Activated CD8-positive, alpha-beta memory T cell treated with anti-CD3 and anti-CD28 coated beads for 36 hours (primary cell): ENCODE results near the gene LSP1. TPM values are rescaled to one million over a fixed set of nuclear protein-coding genes. Genes with fewer than 3 reads are reported as not detected.
"Not testable (repeated sequence)": the region's sequence is repeated elsewhere in the genome, so short reads cannot be mapped to it uniquely, and the experiment has no call there.

Source experiments
- CTCF ChIA-PET: fragments of 350-600 bp; sonication (Branson Sonifier 250); formaldehyde crosslinking; loops from one replicate; lab custom pipeline; 2021; ENCODE audit warnings: antibody characterized with exemption; lab: Charles Lee
- POLR2A ChIA-PET: fragments of 350-600 bp; sonication (Branson Sonifier 250); formaldehyde crosslinking; loops from one replicate; lab custom pipeline; 2021; ENCODE audit warnings: antibody characterized with exemption; lab: Charles Lee
- total RNA-seq, 2 experiments: library from RNA; stranded (reverse); gene quantifications; one replicate each; pipeline ENCODE4 v1.2.3, GENCODE V29; 2021

Gene LSP1, protein sequence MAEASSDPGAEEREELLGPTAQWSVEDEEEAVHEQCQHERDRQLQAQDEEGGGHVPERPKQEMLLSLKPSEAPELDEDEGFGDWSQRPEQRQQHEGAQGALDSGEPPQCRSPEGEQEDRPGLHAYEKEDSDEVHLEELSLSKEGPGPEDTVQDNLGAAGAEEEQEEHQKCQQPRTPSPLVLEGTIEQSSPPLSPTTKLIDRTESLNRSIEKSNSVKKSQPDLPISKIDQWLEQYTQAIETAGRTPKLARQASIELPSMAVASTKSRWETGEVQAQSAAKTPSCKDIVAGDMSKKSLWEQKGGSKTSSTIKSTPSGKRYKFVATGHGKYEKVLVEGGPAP
- total RNA-seq = 100 to 1,000 TPM; 254 TPM

DNA sequence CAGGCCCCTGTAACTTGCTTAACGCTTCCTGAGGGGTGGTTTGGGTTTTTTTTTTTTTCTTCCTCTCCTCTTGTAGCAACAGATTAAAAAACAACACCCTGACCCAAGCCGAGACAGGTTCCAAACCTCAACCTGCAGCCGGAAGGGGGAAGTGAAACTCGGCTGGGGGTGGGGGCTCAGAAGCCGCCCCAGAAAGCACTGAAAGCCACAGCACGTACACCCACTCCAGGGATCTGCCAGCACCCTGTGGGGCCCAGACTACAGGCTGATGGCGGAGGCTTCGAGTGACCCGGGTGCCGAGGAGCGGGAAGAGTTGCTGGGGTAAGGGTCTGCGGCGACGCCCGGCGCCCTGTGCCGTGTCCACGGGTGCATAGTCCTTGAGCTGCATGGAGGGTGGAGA is at the start of gene LSP1:
Gene LSP1, plus strand, starts transcription at position 208 of the 400 bp plus-strand sequence. Its CDS starts 61 bp downstream, at position 269.
- ChIA-PET CTCF (interaction anchor here (0.9 to 3.7 kb wide), 9 partner anchors 10 to 298 kb away, joined by 3 to 29 read pairs (median 5); partner anchors contain the start of gene TNNI2), POLR2A (interaction anchor here (1.2 to 1.3 kb wide), 2 partner anchors 9 to 14 kb away, joined by 3 read pairs; no protein-coding TSS in a partner anchor)

GRCh38 chr11:1803246-1803645 is 49.6 kb upstream of the LSP1 start:
- CTCF ChIA-PET = interaction anchor here (0.6 kb wide), 1 partner anchor 110 kb away, joined by 3 read pairs; no protein-coding TSS in a partner anchor

GRCh38 chr11:1803835-1804519 is 48.9 kb upstream of the LSP1 start:
- CTCF ChIA-PET = interaction anchor here (0.6 to 2.3 kb wide), 3 partner anchors 110 to 151 kb away, joined by 3 to 8 read pairs (median 4); no protein-coding TSS in a partner anchor
- POLR2A ChIA-PET = not testable (repeated sequence)

More at GRCh38 chr11:1803246-1803645, 49.6 kb upstream of the LSP1 start:
- POLR2A ChIA-PET = no interaction called here

- ChIA-PET CTCF (interaction anchor here (0.7 to 2.3 kb wide), 5 partner anchors 28 to 347 kb away, joined by 3 to 8 read pairs (median 3); no protein-coding TSS in a partner anchor), POLR2A (no interaction called here)
Observed at GRCh38 chr11:1805525-1805924, 47.4 kb upstream of the LSP1 start.

DNA sequence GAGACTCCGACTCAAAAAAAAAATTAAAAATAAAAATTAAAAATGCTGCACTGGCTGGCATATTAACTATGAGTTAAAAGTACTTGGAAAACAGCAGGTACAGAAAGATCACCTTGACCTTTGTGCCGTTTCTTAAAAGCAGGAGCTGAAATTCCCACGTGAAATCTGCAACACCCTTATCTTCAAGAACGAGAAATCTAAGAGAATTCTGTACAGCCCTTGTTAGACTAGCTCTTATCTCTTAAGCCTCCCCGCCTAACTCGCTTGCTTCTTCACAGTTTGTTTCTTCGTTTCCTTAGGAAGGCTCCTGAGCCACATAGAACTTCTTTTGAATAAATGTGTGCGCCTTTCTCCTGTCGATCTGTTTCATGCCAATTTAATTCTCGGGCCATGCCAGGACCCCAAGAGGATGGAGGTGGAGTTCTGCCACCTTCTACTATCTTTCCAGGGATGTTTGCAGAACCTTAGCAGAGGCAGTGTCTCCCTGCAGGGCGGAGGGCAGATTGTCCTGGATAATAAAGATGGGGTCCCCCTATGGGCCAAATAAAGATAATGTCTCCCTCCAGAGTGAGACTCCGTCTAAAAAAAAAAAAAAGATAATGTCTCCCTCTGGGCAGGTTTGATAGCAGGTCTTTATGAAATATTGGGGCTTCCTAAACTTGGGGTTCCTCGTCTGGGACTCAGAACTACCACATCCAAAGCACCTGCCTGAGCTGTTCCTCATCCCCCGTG is 45.5 kb upstream of the LSP1 start:
- POLR2A ChIA-PET = no interaction called here
- CTCF ChIA-PET = interaction anchor here (1.4 to 3.5 kb wide), 2 partner anchors 43 to 114 kb away, joined by 3 to 14 read pairs; no protein-coding TSS in a partner anchor

GRCh38 chr11:1810761-1811160 is 42.1 kb upstream of the LSP1 start:
- POLR2A ChIA-PET = no interaction called here
- CTCF ChIA-PET = interaction anchor here (1.4 to 3.5 kb wide), 2 partner anchors 117 to 158 kb away, joined by 3 to 14 read pairs; no protein-coding TSS in a partner anchor

GRCh38 chr11:1812274-1812673 is 40.6 kb upstream of the LSP1 start:
- ChIA-PET CTCF (interaction anchor here (1.0 to 1.9 kb wide), 2 partner anchors 20 to 118 kb away, joined by 3 to 4 read pairs; no protein-coding TSS in a partner anchor), POLR2A (no interaction called here)

DNA sequence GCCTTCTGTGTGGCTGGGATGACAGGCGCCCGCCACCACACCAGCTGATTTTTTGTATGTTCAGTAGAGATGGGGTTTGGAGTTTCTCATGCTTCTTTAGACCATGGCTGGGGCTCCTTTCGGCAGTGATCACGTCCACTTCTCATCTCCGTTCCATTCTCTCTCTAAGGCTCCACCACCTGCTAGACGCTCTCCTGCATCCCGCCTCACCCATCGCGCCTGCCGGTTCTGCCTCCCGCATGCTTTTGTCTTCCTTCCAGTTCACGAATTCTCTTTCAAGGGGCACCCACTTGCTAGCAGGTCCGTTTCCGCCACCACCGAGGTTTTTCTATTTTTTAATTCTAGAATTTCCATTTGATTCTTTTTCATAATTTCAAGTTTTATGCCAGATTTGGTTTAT is 40.1 kb upstream of the LSP1 start:
- ChIA-PET CTCF (interaction anchor here (1.0 to 1.9 kb wide), 2 partner anchors 20 to 119 kb away, joined by 3 to 4 read pairs; no protein-coding TSS in a partner anchor), POLR2A (no interaction called here)

DNA sequence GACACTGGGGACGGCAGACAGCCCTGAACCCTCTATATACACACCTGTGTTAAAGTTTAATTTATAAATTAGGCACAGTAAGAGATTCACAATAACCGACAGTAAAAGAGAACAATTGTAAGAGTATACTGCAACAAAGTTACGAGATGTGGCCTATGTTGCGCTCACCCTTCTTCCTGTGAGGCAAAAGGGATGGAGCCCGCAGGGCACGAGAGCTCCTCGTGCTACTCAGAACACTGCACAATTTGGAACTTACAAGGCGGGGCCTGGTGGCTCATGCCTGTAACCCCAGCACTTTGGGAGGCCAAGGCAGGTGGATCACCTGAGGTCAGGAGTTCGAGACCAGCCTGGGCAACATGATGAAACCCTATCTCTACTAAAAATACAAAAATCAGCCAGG is 39.5 kb upstream of the LSP1 start:
- POLR2A ChIA-PET = not testable (repeated sequence)
- CTCF ChIA-PET = interaction anchor here (1.9 kb wide), 1 partner anchor 19 kb away, joined by 4 read pairs; no protein-coding TSS in a partner anchor

GRCh38 chr11:1814691-1815090 is 38.2 kb upstream of the LSP1 start:
- ChIA-PET CTCF (interaction anchor here (1.3 to 1.4 kb wide), 2 partner anchors 18 to 121 kb away, joined by 3 to 4 read pairs; no protein-coding TSS in a partner anchor), POLR2A (no interaction called here)

DNA sequence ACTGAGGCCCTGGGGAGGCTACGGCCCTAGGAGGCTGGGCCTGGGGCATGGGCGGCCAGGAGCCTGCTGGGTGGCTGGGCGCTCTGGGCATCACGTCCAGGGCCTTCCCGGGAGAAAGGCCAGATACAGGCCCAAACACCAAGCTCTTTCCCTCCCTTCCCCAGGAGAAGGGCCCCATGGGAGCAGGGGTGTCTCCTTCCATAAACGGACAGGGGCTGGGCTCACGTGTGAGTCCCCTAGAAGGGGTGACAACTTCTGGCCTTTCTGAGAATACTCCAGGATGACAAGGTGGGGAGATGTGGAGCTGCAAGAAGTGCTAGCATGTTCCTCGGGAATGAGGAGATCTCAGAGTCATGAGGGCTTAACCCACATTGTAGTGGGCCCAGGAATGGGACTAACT is 37.6 kb upstream of the LSP1 start:
- ChIA-PET POLR2A (no interaction called here), CTCF (interaction anchor here (1.3 to 1.4 kb wide), 2 partner anchors 17 to 122 kb away, joined by 3 to 4 read pairs; no protein-coding TSS in a partner anchor)

- POLR2A ChIA-PET = no interaction called here
- CTCF ChIA-PET = interaction anchor here (1.3 to 1.4 kb wide), 2 partner anchors 17 to 122 kb away, joined by 3 to 4 read pairs; no protein-coding TSS in a partner anchor
Observed at GRCh38 chr11:1815751-1816150, 37.1 kb upstream of the LSP1 start.

GRCh38 chr11:1817000-1817399 is 35.9 kb upstream of the LSP1 start:
- CTCF ChIA-PET = interaction anchor here (0.9 kb wide), 1 partner anchor 123 kb away, joined by 3 read pairs; no protein-coding TSS in a partner anchor
- POLR2A ChIA-PET = no interaction called here

- CTCF ChIA-PET = no interaction called here
- POLR2A ChIA-PET = no interaction called here
Observed at GRCh38 chr11:1817511-1817910, 35.4 kb upstream of the LSP1 start.

DNA sequence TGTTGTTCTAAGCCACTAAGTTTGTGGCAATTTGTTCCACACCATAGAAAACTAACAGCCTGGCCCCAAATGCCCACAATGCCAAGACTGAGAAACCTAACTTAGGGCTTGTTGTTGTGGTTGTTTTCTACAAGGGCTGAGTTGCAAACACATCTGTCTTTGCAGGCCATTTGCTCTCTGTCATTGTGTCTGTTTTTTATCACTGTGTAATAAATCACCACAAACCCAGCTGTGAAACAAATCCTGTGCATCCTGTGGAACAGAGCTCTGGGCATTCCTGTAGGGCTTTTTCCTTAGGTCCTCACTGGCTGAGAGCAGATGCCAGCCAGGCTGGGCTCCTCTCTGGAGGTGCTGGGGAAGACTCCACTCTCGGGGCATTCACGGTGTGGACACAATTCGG is 33.8 kb upstream of the LSP1 start:
- CTCF ChIA-PET = interaction anchor here (1.3 kb wide), 1 partner anchor 14 kb away, joined by 3 read pairs; no protein-coding TSS in a partner anchor
- POLR2A ChIA-PET = no interaction called here

DNA sequence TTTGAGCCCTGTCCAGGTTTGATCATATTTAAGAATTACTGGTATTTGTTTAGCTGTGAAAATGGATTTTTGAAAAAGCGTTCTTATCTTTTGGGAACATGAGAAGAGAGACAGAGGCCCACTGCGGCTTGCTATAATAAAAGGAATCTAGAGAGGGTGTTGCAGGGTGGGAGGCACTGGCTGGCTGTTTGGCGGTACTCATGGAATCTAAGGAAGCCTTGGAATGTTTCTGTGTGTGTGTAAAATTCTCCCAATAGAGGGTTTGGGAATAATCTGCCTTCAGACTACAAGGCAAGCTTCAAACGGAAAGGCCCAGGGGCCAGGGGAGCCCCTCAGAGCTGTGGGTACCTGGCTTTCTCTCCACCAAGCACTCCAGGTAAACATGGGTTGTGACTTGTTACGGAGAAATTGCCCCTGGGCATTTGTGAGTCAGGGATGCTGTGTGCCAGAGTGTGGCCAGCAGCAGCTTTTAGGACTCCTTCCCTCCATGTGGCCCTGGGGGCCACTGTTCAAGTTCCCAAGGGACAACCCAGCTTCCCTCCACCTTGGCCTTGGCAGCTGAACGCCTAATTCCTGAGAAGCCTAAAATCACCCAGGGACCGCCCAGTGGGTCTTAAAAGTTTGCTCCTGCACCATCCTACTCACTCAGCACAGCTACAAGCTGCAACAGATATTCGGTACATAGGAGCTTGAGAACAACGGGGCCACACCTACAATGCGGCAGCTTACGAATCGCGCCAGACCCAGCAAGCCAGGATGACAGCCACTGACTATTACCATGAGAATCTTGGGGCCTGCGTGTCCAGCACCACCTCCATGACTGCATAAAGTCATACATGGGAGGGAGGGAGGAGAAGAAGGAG is 32.2 kb upstream of the LSP1 start:
- CTCF ChIA-PET = interaction anchor here (0.8 to 1.4 kb wide), 4 partner anchors 11 to 168 kb away, joined by 3 to 7 read pairs (median 4); no protein-coding TSS in a partner anchor
- POLR2A ChIA-PET = no interaction called here

- POLR2A ChIA-PET = no interaction called here
Observed at GRCh38 chr11:1821562-1821961, 31.3 kb upstream of the LSP1 start.

More at GRCh38 chr11:1821562-1821961, 31.3 kb upstream of the LSP1 start:
- CTCF ChIA-PET = interaction anchor here (1.2 to 1.4 kb wide), 2 partner anchors 10 to 127 kb away, joined by 3 read pairs; no protein-coding TSS in a partner anchor
